PC-3 (cell line): ENCODE data around the gene VIM. TPM values are rescaled to one million over a fixed set of nuclear protein-coding genes. Genes with fewer than 3 reads are reported as not detected.
A peak's percentile ranks its signal among the peaks of the same experiment; 100 is the strongest.

Experiments
- ATAC-seq: fragments of 200-7000 bp; cut with Tn5 transposase; 2 replicates; pipeline ENCODE4 v1.9.1; 2020; ENCODE audit warnings: mild to moderate bottlenecking, moderate library complexity
- BruUV-seq: library from RNA; stranded (reverse); fragments of 400-500 nt; replicated peaks from 2 replicates; lab custom pipeline; 2021; lab: Mats Ljungman, UMichigan
- CTCF ChIA-PET: fragments of 300-600 bp; sonication (Branson Sonifier 250); formaldehyde crosslinking; loops from one replicate; lab custom pipeline; 2022; ENCODE audit warnings: antibody characterized with exemption; lab: Charles Lee
- POLR2A ChIA-PET: fragments of 300-600 bp; sonication (Branson Sonifier 250); formaldehyde crosslinking; loops from one replicate; lab custom pipeline; 2022; ENCODE audit warnings: antibody characterized with exemption; ENCODE audit not compliant: unreplicated experiment; lab: Charles Lee
- DNase-seq: peaks from one replicate; pipeline ENCODE4 v3.0.0-alpha.2; 2015
- H2AFZ ChIP-seq: fragments of 300-600 bp; sonication (generic); 2 replicates; pipeline ENCODE4 v1.6.0; 2016; ENCODE audit warnings: antibody characterized with exemption, low read length
- H3F3A ChIP-seq: fragments of 300-600 bp; sonication (generic); one replicate; pipeline ENCODE4 v1.6.0; 2017; ENCODE audit warnings: antibody characterized with exemption, low read length, control low read depth, mild to moderate bottlenecking; ENCODE audit not compliant: unreplicated experiment
- H3K27ac ChIP-seq: fragments of 300-600 bp; sonication (generic); 2 replicates; pipeline ENCODE4 v1.5.1; 2016; ENCODE audit warnings: mild to moderate bottlenecking, low read length
- H3K27me3 ChIP-seq: fragments of 300-600 bp; sonication (generic); 2 replicates; pipeline ENCODE4 v1.6.1; 2016; ENCODE audit warnings: low read length, mixed read lengths
- H3K36me3 ChIP-seq: fragments of 300-600 bp; sonication (generic); 2 replicates; pipeline ENCODE4 v1.6.1; 2016; ENCODE audit warnings: low read depth, mixed run types, low read length, mixed read lengths
- H3K4me1 ChIP-seq: fragments of 300-600 bp; sonication (generic); 2 replicates; pipeline ENCODE4 v1.5.1; 2016; ENCODE audit warnings: low read length; ENCODE audit not compliant: insufficient read depth
- H3K4me2 ChIP-seq: fragments of 300-600 bp; sonication (generic); 2 replicates; pipeline ENCODE4 v1.6.0; 2016; ENCODE audit warnings: low read length
- H3K4me3 ChIP-seq: fragments of 300-600 bp; sonication (generic); 2 replicates; pipeline ENCODE4 v1.5.1; 2016; ENCODE audit warnings: mild to moderate bottlenecking, low read length, mixed read lengths
- H3K79me2 ChIP-seq: fragments of 300-600 bp; sonication (generic); 2 replicates; pipeline ENCODE4 v1.6.1; 2017; ENCODE audit warnings: low read length, mixed read lengths
- H3K9ac ChIP-seq: fragments of 300-600 bp; sonication (generic); 2 replicates; pipeline ENCODE4 v1.6.0; 2016; ENCODE audit warnings: mild to moderate bottlenecking, low read length
- H3K9me2 ChIP-seq: fragments of 300-600 bp; sonication (generic); replicated peaks from 2 replicates; pipeline ENCODE4 v1.6.1; 2016; ENCODE audit warnings: mixed run types, low read length, mixed read lengths
- H3K9me3 ChIP-seq: fragments of 300-600 bp; sonication (generic); 2 replicates; pipeline ENCODE4 v1.6.1; 2016; ENCODE audit warnings: low read length, mixed read lengths
- H4K20me1 ChIP-seq: fragments of 300-600 bp; sonication (generic); 2 replicates; pipeline ENCODE4 v1.6.1; 2016; ENCODE audit warnings: low read length, mixed read lengths
- EZH2 ChIP-seq: fragments of 300-600 bp; sonication (generic); IDR thresholded peaks from one replicate; pipeline ENCODE4 v1.6.1; 2017; ENCODE audit warnings: antibody characterized with exemption, mild to moderate bottlenecking, low read length; ENCODE audit not compliant: unreplicated experiment
- EZH2phosphoT487 ChIP-seq: fragments of 300-600 bp; sonication (generic); IDR thresholded peaks from 2 replicates; pipeline ENCODE4 v1.6.1; 2018; ENCODE audit warnings: mild to moderate bottlenecking, antibody characterized with exemption, low read length, borderline replicate concordance
- intact Hi-C: fragments of 100-400 bp; cut with micrococcal nuclease; formaldehyde crosslinking; loops from 2 replicates; pipeline ENCODE4 v1.9.0; 2023
- total RNA-seq: library from RNA; depleted of rRNA; stranded (reverse); fragments of >200 nt; gene quantifications from 2 replicates; pipeline ENCODE4 v1.2.3, GENCODE V29; 2014
- TF ChIP-seq, protein P1 (sequence below): fragments of 300-600 bp; sonication (generic); conservative IDR thresholded peaks from 2 replicates; pipeline ENCODE4 v1.5.1; 2017; ENCODE audit warnings: antibody characterized with exemption, low read depth, mild to moderate bottlenecking, low read length

Gene VIM
- total RNA-seq, 1 experiment from 2014 or later: 469 TPM

DNA sequence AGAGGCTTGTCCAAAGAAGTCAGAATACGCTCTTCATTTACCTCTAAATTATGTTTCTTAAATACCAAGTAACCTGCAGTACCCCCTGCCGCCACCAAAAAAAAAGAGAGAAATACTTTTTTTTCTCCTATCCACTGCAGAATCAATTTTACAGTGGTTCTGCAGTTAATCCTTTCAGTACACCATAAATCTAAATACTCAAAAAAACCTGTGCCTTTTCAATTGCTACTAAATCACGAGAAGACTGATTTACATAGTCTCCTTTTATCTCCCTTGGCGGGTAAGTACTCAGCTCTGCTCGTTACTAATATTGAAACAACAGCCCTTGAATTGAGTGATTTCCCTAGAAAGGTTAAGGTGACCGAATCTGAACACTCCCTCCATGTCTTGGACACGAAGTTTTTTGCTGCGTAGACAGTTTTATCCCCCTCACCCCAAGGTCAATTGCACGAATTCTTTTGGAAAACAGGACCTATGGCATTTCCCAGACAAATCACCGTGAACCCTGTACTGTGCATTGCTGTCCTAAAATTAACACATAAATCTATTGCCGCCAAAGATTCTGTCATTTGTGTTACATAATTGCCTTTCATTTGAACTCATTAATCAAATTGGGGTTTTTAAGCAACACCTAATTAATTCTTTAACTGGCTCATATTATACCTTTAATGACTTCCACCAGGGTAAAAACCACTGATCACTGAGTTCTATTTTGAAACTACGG is 512 bp upstream of the VIM start:
- CTCF ChIA-PET: no interaction called here
- peaks cover 14% of the 10 kb centered on the region for H4K20me1 ChIP-seq
- peak overlapping the region; percentile 68 for H3K4me3 ChIP-seq
- TF ChIP-seq, protein P1, sequence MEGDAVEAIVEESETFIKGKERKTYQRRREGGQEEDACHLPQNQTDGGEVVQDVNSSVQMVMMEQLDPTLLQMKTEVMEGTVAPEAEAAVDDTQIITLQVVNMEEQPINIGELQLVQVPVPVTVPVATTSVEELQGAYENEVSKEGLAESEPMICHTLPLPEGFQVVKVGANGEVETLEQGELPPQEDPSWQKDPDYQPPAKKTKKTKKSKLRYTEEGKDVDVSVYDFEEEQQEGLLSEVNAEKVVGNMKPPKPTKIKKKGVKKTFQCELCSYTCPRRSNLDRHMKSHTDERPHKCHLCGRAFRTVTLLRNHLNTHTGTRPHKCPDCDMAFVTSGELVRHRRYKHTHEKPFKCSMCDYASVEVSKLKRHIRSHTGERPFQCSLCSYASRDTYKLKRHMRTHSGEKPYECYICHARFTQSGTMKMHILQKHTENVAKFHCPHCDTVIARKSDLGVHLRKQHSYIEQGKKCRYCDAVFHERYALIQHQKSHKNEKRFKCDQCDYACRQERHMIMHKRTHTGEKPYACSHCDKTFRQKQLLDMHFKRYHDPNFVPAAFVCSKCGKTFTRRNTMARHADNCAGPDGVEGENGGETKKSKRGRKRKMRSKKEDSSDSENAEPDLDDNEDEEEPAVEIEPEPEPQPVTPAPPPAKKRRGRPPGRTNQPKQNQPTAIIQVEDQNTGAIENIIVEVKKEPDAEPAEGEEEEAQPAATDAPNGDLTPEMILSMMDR: peak; percentile 41
- TF ChIP-seq EZH2phosphoT487: no peak
- H3K9me3 ChIP-seq: no peaks in the 10 kb centered on the region
- POLR2A ChIA-PET: no interaction called here
- H3K27me3 ChIP-seq: no peaks in the 10 kb centered on the region
- H3K79me2 ChIP-seq: peaks cover 31% of the 10 kb centered on the region
- H3K4me1 ChIP-seq: peaks cover 10% of the 10 kb centered on the region
- DNase-seq (no peak), ATAC-seq (no peak)
- H3K9ac ChIP-seq: peak overlapping the region; percentile 96
- peaks cover 21% of the 10 kb centered on the region for H3K36me3 ChIP-seq
- H3F3A ChIP-seq: no peaks in the 10 kb centered on the region
- H3K27ac ChIP-seq: peak overlapping the region; percentile 92
- H3K4me2 ChIP-seq: peak overlapping the region; percentile 83
- intact Hi-C loops: loop anchor here (1.0 to 5.0 kb wide), 2 partner anchors 11 to 150 kb away; no protein-coding TSS in a partner anchor
- H3K9me2 ChIP-seq: no peaks in the 10 kb centered on the region
- BruUV-seq: TSS peak; percentile 68
- H2AFZ ChIP-seq: no peak overlapping the region

DNA sequence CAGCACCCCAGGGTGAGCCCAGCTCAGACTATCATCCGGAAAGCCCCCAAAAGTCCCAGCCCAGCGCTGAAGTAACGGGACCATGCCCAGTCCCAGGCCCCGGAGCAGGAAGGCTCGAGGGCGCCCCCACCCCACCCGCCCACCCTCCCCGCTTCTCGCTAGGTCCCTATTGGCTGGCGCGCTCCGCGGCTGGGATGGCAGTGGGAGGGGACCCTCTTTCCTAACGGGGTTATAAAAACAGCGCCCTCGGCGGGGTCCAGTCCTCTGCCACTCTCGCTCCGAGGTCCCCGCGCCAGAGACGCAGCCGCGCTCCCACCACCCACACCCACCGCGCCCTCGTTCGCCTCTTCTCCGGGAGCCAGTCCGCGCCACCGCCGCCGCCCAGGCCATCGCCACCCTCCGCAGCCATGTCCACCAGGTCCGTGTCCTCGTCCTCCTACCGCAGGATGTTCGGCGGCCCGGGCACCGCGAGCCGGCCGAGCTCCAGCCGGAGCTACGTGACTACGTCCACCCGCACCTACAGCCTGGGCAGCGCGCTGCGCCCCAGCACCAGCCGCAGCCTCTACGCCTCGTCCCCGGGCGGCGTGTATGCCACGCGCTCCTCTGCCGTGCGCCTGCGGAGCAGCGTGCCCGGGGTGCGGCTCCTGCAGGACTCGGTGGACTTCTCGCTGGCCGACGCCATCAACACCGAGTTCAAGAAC is 1.1 kb downstream of the VIM start:
- Histone ChIP-seq H3K27me3 (no peaks in the 10 kb centered on the region), H3K9me3 (no peaks in the 10 kb centered on the region), H3K9me2 (no peaks in the 10 kb centered on the region), H2AFZ (peak overlapping the region; percentile 73), H3K4me1 (peaks cover 10% of the 10 kb centered on the region), H3K27ac (peak overlapping the region; percentile 92), H3K36me3 (peaks cover 21% of the 10 kb centered on the region), H3F3A (no peaks in the 10 kb centered on the region), H4K20me1 (peaks cover 16% of the 10 kb centered on the region), H3K79me2 (peaks cover 31% of the 10 kb centered on the region), H3K4me2 (peak overlapping the region; percentile 83), H3K9ac (peak overlapping the region; percentile 96), H3K4me3 (peak overlapping the region; percentile 87)
- POLR2A ChIA-PET: interaction anchor here (0.5 to 0.8 kb wide), 6 partner anchors 15 to 366 kb away, joined by 3 to 8 read pairs (median 4); no protein-coding TSS in a partner anchor
- TF ChIP-seq, protein P1: no peak
- TF ChIP-seq EZH2 (no peak), EZH2phosphoT487 (no peak)
- ATAC-seq (peak; percentile 53), DNase-seq (peak; percentile 40)
- intact Hi-C loops: loop anchor here (1.0 to 5.0 kb wide), 2 partner anchors 29 to 152 kb away; no protein-coding TSS in a partner anchor
- CTCF ChIA-PET: interaction anchor here (0.6 kb wide), 1 partner anchor 154 kb away, joined by 3 read pairs; no protein-coding TSS in a partner anchor
- TSS peak; percentile 29 for BruUV-seq
